ENCODE data around the gene CCDC187. TPM values are rescaled to one million over a fixed set of nuclear protein-coding genes. Genes with fewer than 3 reads are reported as not detected.
A peak's percentile ranks its signal among the peaks of the same experiment; 100 is the strongest.

CCDC187 gene
- total and polyA plus RNA-seq, 2 of the 13 experiments (the other 11 are each of a cell fraction or from before 2014, with no cell fraction given), result 0.03 to 0.13 TPM

- Histone ChIP-seq H3K4me2 (ENCODE audit: low read depth, low read length) (no peak overlapping the region), H2AFZ (ENCODE audit: low read length) (no peak overlapping the region), H3K4me3 (replicated peaks in 1 of 3; ENCODE audit: insufficient read depth in 1 of 3, low read depth in 2 of 3, low read length in 3 of 3) (no peak overlapping the region), H3K27ac (ENCODE audit: extremely low read length, insufficient read depth, low read length) (no peak overlapping the region), H3K36me3 (replicated peaks in 1 of 2; ENCODE audit: control insufficient read depth in 1 of 2, insufficient read depth in 2 of 2, low read length in 2 of 2) (no peaks in the 10 kb centered on the region), H3K9ac (ENCODE audit: insufficient read depth, low read depth, low read length) (no peak overlapping the region), H3K79me2 (ENCODE audit: insufficient read depth, low read length) (no peaks in the 10 kb centered on the region), H3K27me3 (ENCODE audit: control insufficient read depth in 1 of 2, insufficient read depth in 2 of 2, low read length in 2 of 2) (peaks cover 20 to 71% of the 10 kb centered on the region in 2 experiments; a peak in 4 of 5 replicates), H4K20me1 (ENCODE audit: insufficient read depth, low read length) (no peaks in the 10 kb centered on the region), H3K9me3 (ENCODE audit: low read length) (no peaks in the 10 kb centered on the region), H3K4me1 (ENCODE audit: insufficient read depth, low read length) (peaks cover 45% of the 10 kb centered on the region)
- BruUV-seq (replicated peaks), result no TSS peak
- ChIA-PET POLR2A (no interaction called here), CTCF (ENCODE audit: low intra/inter-chr PET ratio, low total read pairs) (no interaction called here)
- intact Hi-C loops (cut with micrococcal nuclease; ENCODE audit: unreplicated experiment), result no loop called here
- DNase-seq (ENCODE audit: low spot score) (no peak), ATAC-seq (no peak), FAIRE-seq (no peak)
- TF ChIP-seq ARHGAP35 (CRISPR knock-in tag; IDR thresholded peaks at IDR 0.05; ENCODE audit: borderline replicate concordance) (no peak), RNF2 (conservative IDR thresholded peaks at IDR 0.05; ENCODE audit: low read depth) (no peak), CHCHD3 (CRISPR knock-in tag; IDR thresholded peaks at IDR 0.05) (no peak)
- in situ Hi-C loops (cut with HindIII; ENCODE audit: extremely low pct_ligation_motif_present, low pct_unique_long_range_greater_than_20kb), result loop anchor here (25.0 kb wide), 1 partner anchor 308 kb away; no protein-coding TSS in a partner anchor
- WGBS (ENCODE audit: low lambda C conversion rate), result no CpG with 5 or more reads among the region's 19 CpGs
Observed at GRCh38 chr9:136329211-136329627, 25.3 kb upstream of the CCDC187 start.

- H3K79me2 ChIP-seq (ENCODE audit: insufficient read depth, low read length), result no peaks in the 10 kb centered on the region
- in situ Hi-C loops (cut with HindIII; ENCODE audit: extremely low pct_ligation_motif_present, low pct_unique_long_range_greater_than_20kb), result loop anchor here (25.0 kb wide), 1 partner anchor 309 kb away; no protein-coding TSS in a partner anchor
Observed at GRCh38 chr9:136328622-136329041, 24.7 kb upstream of the CCDC187 start.

More at GRCh38 chr9:136328622-136329041, 24.7 kb upstream of the CCDC187 start:
- ChIA-PET POLR2A (no interaction called here), CTCF (ENCODE audit: low intra/inter-chr PET ratio, low total read pairs) (no interaction called here)
- Histone ChIP-seq H3K4me2 (ENCODE audit: low read depth, low read length) (0 out of 2 replicates have a peak overlapping the region, but pooled peaks have one; percentile 50), H3K9me3 (ENCODE audit: low read length) (no peaks in the 10 kb centered on the region), H3K4me1 (ENCODE audit: insufficient read depth, low read length) (peaks cover 45% of the 10 kb centered on the region), H3K27ac (ENCODE audit: extremely low read length, insufficient read depth, low read length) (no peak overlapping the region), H2AFZ (ENCODE audit: low read length) (no peak overlapping the region), H3K9ac (ENCODE audit: insufficient read depth, low read depth, low read length) (no peak overlapping the region), H3K27me3 (ENCODE audit: control insufficient read depth in 1 of 2, insufficient read depth in 2 of 2, low read length in 2 of 2) (peaks cover 20 to 77% of the 10 kb centered on the region in 2 experiments), H3K36me3 (replicated peaks in 1 of 2; ENCODE audit: control insufficient read depth in 1 of 2, insufficient read depth in 2 of 2, low read length in 2 of 2) (no peaks in the 10 kb centered on the region), H3K4me3 (replicated peaks in 1 of 3; ENCODE audit: insufficient read depth in 1 of 3, low read depth in 2 of 3, low read length in 3 of 3) (peak overlapping the region in 2 of 3 experiments; percentile 15 to 47; a peak in 2 of 6 replicates), H4K20me1 (ENCODE audit: insufficient read depth, low read length) (no peaks in the 10 kb centered on the region)
- BruUV-seq (replicated peaks), result no TSS peak
- ATAC-seq, result peak; percentile 17
- intact Hi-C loops (cut with micrococcal nuclease; ENCODE audit: unreplicated experiment), result no loop called here
- TF ChIP-seq ZSCAN25 (CRISPR knock-in tag; IDR thresholded peaks at IDR 0.05), result peak; percentile 49; the same call in 1 of the 2 replicates
- no peak for TF ChIP-seq LCORL (IDR thresholded peaks at IDR 0.05)
- TF ChIP-seq LCORL (CRISPR knock-in tag; IDR thresholded peaks at IDR 0.05), result 0 out of 2 replicates have a peak, but pooled peaks have one; percentile 20
- no peak for TF ChIP-seq RNF219 (CRISPR knock-in tag; IDR thresholded peaks at IDR 0.05)
- no peak for FAIRE-seq
- no peak for DNase-seq (ENCODE audit: low spot score)
- 18% methylated on average over 9 of the region's 15 CpGs for WGBS (ENCODE audit: low lambda C conversion rate)
